Keratinocyte (primary cell): ENCODE measurements around the gene GDF2. TPM values are rescaled to one million over a fixed set of nuclear protein-coding genes. Genes with fewer than 3 reads are reported as not detected.

ENCODE experiments used
- DNase-seq: peaks from one replicate; pipeline ENCODE4 v3.0.0-alpha.2; 2011; ENCODE audit warnings: low read depth, missing footprints, low spot score
- FAIRE-seq: peaks from 2 replicates; lab custom pipeline; 2011; peaks lifted over from hg19 to GRCh38; lab: Jason Lieb, UNC
- H2AFZ ChIP-seq: 2 replicates; pipeline ENCODE4 v1.6.0; 2012; ENCODE audit warnings: low read length, control low read depth, inconsistent platforms; ENCODE audit not compliant: control insufficient read depth
- H3K27ac ChIP-seq: 2 replicates; pipeline ENCODE4 v1.5.1; 2011; ENCODE audit warnings: low read length; ENCODE audit not compliant: control insufficient read depth, insufficient read depth
- H3K27me3 ChIP-seq: 3 replicates; pipeline ENCODE4 v1.6.0; 2011; ENCODE audit warnings: low read length; ENCODE audit not compliant: control insufficient read depth, insufficient read depth; ENCODE audit errors: extremely low read depth
- H3K36me3 ChIP-seq, 2 experiments: 2 replicates in 1 of 2; 3 replicates in 1 of 2; pipeline ENCODE4 v1.5.1; 2011; ENCODE audit warnings: low read length in 2 of 2, mild to moderate bottlenecking in 1 of 2; ENCODE audit not compliant: control insufficient read depth in 2 of 2, insufficient read depth in 2 of 2; ENCODE audit errors: extremely low read depth in 1 of 2
- H3K4me1 ChIP-seq: 3 replicates; pipeline ENCODE4 v1.5.1; 2011; ENCODE audit warnings: low read length; ENCODE audit not compliant: control insufficient read depth, insufficient read depth; ENCODE audit errors: extremely low read depth
- H3K4me2 ChIP-seq: 3 replicates; pipeline ENCODE4 v1.6.0; 2011; ENCODE audit warnings: low read depth, low read length; ENCODE audit not compliant: control insufficient read depth, insufficient read depth; ENCODE audit errors: extremely low read depth
- H3K4me3 ChIP-seq, 3 experiments: fragments of 200-600 bp in 1 of 3; sonication (generic) in 1 of 3; 2 replicates in 2 of 3; 3 replicates in 1 of 3; pipeline ENCODE4 v1.5.1; 2011 to 2016; ENCODE audit warnings: low read length in 3 of 3, mild to moderate bottlenecking in 3 of 3, control low read depth in 2 of 3, inconsistent platforms in 1 of 3, low read depth in 1 of 3, mixed read lengths in 1 of 3, mixed run types in 1 of 3, moderate library complexity in 1 of 3; ENCODE audit not compliant: control insufficient read depth in 2 of 3, insufficient read depth in 2 of 3; ENCODE audit errors: extremely low read depth in 1 of 3
- H3K79me2 ChIP-seq: 2 replicates; pipeline ENCODE4 v1.6.0; 2012; ENCODE audit warnings: low read length; ENCODE audit not compliant: control insufficient read depth, insufficient read depth
- H3K9ac ChIP-seq: 3 replicates; pipeline ENCODE4 v1.6.0; 2011; ENCODE audit warnings: low read length; ENCODE audit not compliant: control insufficient read depth, insufficient read depth; ENCODE audit errors: extremely low read depth
- H3K9me1 ChIP-seq: 3 replicates; pipeline ENCODE4 v1.6.0; 2011; ENCODE audit warnings: low read length; ENCODE audit not compliant: control insufficient read depth, insufficient read depth; ENCODE audit errors: extremely low read depth
- H3K9me3 ChIP-seq: 2 replicates; pipeline ENCODE4 v1.5.1; 2012; ENCODE audit warnings: low read depth, low read length; ENCODE audit not compliant: control insufficient read depth
- H4K20me1 ChIP-seq: 3 replicates; pipeline ENCODE4 v1.6.0; 2011; ENCODE audit warnings: low read length; ENCODE audit not compliant: control insufficient read depth, insufficient read depth; ENCODE audit errors: extremely low read depth
- CTCF ChIP-seq, 3 experiments: IDR thresholded peaks in 1 of 3; conservative IDR thresholded peaks in 1 of 3; optimal IDR thresholded peaks in 1 of 3; 2 replicates in 2 of 3; 3 replicates in 1 of 3; pipeline versions ENCODE3 to v1.5.1; 2011; ENCODE audit warnings: low read length in 3 of 3, mild to moderate bottlenecking in 3 of 3, moderate library complexity in 2 of 3, control low read depth in 1 of 3, inconsistent platforms in 1 of 3; ENCODE audit not compliant: insufficient read depth in 2 of 3; ENCODE audit errors: extremely low read depth in 1 of 3
- EZH2 ChIP-seq: IDR thresholded peaks from one replicate; pipeline ENCODE4 v1.6.1; 2012; ENCODE audit warnings: inconsistent platforms, mild to moderate bottlenecking, low read length, moderate library complexity
- dilution Hi-C: fragments of 300-500 bp; cut with MboI; formaldehyde crosslinking; loops from one replicate; pipeline ENCODE4 v1.7.0; 2020; ENCODE audit warnings: low sequenced_read_pairs; ENCODE audit not compliant: extremely low pct_ligation_motif_present
- polyA plus RNA-seq, 5 experiments: library from polyadenylated mRNA; depleted of rRNA in 3 of 5; stranded (reverse) in 3 of 5; stranded (forward) in 1 of 5; unstranded in 1 of 5; fragments of >200 nt; gene quantifications; 1 replicate in 1 of 5; 2 replicates in 3 of 5; 3 replicates in 1 of 5; pipeline versions ENCODE4 v1.2.1 to v1.2.3, GENCODE V29; 2011 to 2012; ENCODE audit warnings: missing spikeins in 2 of 5, low read depth in 1 of 5, low replicate concordance in 1 of 5

GDF2 gene
- polyA plus RNA-seq, 1 donor (not counting 4 experiments of a cell fraction or from before 2014, with no cell fraction given), result not detected

DNA sequence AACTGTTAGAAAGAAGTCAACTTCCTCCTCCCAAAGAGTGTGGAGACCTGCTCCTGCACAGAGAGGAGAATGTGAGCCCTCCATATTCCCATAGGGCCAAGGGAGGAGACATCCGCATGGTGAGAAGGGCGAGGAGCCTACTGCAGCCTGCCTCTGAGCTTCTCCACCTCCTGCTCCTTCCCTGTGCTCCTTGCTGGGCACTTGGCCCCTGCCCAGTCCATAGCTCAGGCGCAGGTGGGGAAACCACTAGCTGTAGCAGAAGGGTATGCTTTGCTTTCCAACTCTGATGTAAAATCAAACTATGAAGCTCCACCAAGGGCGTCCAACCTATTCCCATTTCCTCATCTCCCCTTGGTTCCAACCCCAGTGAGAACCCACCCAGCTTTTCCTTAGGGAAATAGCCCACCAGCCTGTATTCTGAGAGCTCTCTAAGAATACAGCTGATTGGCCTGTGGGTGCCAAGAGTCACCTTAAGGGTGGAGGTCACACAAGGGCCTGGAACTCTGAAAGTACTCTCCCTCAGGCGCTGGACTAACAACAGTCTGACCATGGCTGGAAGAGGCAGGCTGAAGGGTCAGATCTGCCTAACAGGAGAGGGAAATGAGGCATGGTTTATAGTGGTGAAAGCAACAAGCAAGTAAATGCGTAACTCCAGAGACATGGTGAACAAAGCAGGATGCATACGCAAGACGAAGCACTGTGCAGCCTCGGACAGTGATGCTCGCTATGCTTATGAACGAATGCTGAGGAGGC lies 47.9 kb downstream of the GDF2 start:
- no peaks in the 10 kb centered on the region for H3K79me2 ChIP-seq
- no peak overlapping the region for H3K27ac ChIP-seq
- H2AFZ ChIP-seq, result no peak overlapping the region
- DNase-seq, result no peak
- no peaks in the 10 kb centered on the region for H3K9me1 ChIP-seq
- dilution Hi-C loops, result no loop called here
- no peak overlapping the region for H3K9ac ChIP-seq
- no peaks in the 10 kb centered on the region for H3K4me1 ChIP-seq
- no peaks in the 10 kb centered on the region for H3K36me3 ChIP-seq
- FAIRE-seq, result no peak
- H3K4me3 ChIP-seq, result no peak overlapping the region
- no peak overlapping the region for H3K4me2 ChIP-seq
- TF ChIP-seq CTCF (optimal IDR thresholded peaks at IDR 0.05 in 1 of 3, IDR thresholded peaks at IDR 0.05 in 1 of 3, conservative IDR thresholded peaks at IDR 0.05 in 1 of 3; ENCODE audit: extremely low read depth in 1 of 3, insufficient read depth in 2 of 3, low read length in 3 of 3) (no peak), EZH2 (no peak)
- no peaks in the 10 kb centered on the region for H3K9me3 ChIP-seq
- no peaks in the 10 kb centered on the region for H3K27me3 ChIP-seq
- H4K20me1 ChIP-seq, result no peaks in the 10 kb centered on the region

DNA sequence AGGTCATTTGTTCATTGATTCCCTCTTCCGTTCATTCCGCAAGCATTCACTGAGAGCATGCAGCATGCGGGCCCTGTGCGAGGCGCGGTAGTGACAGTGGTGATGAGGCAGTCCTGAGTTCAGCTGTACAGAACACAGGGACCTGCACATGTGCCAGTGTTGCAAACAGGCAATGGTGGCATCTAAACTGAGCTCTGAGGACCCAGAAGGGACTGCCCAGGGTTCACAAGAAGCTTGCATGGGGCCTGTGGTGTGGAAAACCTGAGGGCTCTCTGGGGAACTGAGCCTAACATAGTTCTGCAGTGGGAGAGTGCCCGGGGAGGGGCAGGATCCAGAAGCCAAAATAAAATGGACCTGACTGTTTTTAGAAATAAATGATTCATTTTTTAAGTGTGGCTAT lies 48.6 kb downstream of the GDF2 start:
- dilution Hi-C loops, result no loop called here
- Histone ChIP-seq H3K9me3 (no peaks in the 10 kb centered on the region), H3K79me2 (no peaks in the 10 kb centered on the region), H3K27me3 (no peaks in the 10 kb centered on the region), H3K4me1 (no peaks in the 10 kb centered on the region), H2AFZ (no peak overlapping the region), H3K9ac (no peak overlapping the region), H3K27ac (no peak overlapping the region), H3K36me3 (no peaks in the 10 kb centered on the region), H4K20me1 (no peaks in the 10 kb centered on the region), H3K9me1 (no peaks in the 10 kb centered on the region), H3K4me2 (no peak overlapping the region), H3K4me3 (no peak overlapping the region)
- DNase-seq (no peak), FAIRE-seq (no peak)
- no peak for TF ChIP-seq EZH2
- TF ChIP-seq CTCF (optimal IDR thresholded peaks at IDR 0.05 in 1 of 3, IDR thresholded peaks at IDR 0.05 in 1 of 3, conservative IDR thresholded peaks at IDR 0.05 in 1 of 3; ENCODE audit: extremely low read depth in 1 of 3, insufficient read depth in 2 of 3, low read length in 3 of 3), result no peak
